Stimulated activated CD8-positive, alpha-beta memory T cell treated with anti-CD3 and anti-CD28 coated beads, Interleukin-2, amount 100 ng/mL, for 1 hour (primary cell): ENCODE measurements around the gene EHMT1.
"Not testable (repeated sequence)": the region's sequence is repeated elsewhere in the genome, so short reads cannot be mapped to it uniquely, and the experiment has no call there.

ENCODE experiments used
- DNase-seq, 2 donors: peaks; one replicate each; pipeline ENCODE4 v3.0.0-alpha.2; 2020; ENCODE audit warnings: low read depth in 2 of 2

Gene EHMT1

GRCh38 chr9:137720571-137721110 lies 101.8 kb downstream of the EHMT1 start:
- no peak for DNase-seq

DNA sequence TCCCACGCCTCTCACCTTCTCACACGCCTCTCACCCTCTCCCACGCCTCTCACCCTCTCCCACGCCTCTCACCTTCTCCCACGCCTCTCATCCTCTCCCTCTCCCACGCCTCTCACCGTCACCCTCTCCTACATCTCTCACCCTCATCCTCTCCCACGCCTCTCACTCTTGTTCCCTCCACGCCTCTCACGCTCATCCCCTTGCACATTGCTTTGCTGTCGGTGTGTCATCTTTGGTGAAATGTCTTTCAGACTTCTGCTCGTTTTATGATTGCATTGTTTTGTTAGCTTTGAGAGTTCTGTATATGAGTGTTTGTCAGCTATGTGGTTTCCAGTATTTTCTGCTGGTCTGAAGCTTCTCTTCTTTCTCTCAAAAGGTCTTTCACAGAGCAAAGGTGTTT lies 102.7 kb downstream of the EHMT1 start:
- DNase-seq, result no peak

- DNase-seq, result no peak
Measured at GRCh38 chr9:137721899-137722298, 103.1 kb downstream of the EHMT1 start.

DNA sequence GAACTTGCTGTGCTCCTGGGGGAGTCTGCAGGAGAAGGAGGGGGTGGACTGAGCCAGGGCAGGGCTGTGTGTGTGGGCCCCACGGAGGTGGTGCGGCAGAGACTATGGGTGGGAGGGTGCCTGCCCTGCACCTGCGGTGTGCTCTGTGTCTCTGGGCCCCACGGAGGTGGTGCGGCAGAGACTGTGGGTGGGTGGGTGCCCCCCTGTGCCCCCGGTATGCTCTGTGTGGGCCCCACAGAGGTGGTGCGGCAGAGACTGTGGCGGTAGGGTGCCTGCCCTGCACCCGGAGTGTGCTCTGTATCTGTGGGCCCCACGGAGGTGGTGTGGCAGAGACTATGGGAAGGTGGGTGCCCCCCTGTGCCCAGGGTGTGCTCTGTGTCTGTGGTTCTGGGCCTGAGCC lies 103.7 kb downstream of the EHMT1 start:
- DNase-seq, result no peak

DNA sequence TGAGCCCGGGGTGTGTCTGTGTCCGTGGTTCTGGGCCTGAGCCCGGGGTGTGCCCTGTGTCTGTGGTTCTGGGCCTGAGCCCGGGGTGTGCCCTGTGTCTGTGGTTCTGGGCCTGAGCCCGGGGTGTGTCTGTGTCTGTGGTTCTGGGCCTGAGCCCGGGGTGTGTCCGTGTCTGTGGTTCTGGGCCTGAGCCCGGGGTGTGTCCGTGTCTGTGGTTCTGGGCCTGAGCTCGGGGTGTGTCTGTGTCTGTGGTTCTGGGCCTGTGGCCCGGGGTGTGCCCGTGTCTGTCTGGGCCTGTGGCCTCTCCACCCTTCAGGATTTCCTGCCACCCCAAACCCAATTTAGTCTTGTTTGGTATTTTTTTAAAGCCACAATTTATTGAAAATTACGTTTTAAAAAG lies 104.6 kb downstream of the EHMT1 start:
- not testable (repeated sequence) for DNase-seq

DNA sequence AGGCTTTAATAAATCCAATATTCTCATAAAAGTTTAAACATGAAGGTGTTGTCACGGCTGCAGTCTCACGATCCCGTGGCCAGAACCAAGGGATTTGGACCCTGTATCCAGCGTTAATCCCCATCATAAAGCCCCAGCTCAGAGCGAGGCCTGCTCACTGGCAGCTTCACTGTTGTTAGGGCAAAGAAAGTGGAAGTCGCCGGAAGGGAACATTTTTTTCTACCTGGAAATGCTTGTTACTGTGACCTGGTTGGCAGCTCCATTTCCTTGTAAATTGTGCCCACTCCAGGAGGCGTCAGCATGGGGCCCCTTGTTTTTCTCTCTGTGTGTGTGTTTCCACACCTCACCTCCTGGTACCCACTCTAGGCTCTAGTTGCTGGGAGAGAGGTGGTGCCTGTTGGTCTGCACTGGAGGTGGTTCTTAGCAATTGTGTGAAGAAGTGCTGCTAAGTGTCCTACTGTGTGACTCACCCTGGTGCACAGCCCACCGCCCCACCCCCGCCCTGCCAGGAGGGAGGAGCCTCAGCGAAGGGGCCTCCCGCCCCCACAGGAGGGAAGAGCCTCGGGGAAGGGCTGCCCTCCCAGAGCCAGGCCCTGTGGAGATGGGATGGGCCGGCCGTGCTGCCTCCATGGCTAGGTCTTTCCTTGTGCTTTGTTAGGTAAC lies 105.1 kb downstream of the EHMT1 start:
- DNase-seq, result no peak

- no peak for DNase-seq
Measured at GRCh38 chr9:137724818-137725240, 106.0 kb downstream of the EHMT1 start.

- no peak for DNase-seq
Measured at GRCh38 chr9:137725598-137725997, 106.8 kb downstream of the EHMT1 start.

DNA sequence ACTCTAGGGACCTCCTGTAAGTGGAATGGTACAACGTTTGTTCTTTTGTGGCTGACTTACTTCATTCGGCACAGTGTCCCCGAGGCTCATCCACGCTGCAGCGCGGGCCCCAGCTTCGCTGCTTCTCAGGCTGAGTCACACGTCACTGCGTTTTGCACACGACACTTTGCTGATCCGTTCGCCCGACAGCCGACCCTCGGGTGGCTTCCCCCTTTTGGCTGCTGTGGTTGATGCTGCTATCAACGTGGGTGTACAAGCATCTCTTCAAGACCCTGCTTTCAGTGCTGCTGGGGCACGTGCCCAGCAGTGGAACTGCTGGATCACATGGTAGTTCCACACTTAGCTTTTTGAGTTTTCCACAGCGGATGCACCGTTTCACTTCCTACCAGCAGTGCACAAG lies 107.5 kb downstream of the EHMT1 start:
- not testable (repeated sequence) for DNase-seq

DNA sequence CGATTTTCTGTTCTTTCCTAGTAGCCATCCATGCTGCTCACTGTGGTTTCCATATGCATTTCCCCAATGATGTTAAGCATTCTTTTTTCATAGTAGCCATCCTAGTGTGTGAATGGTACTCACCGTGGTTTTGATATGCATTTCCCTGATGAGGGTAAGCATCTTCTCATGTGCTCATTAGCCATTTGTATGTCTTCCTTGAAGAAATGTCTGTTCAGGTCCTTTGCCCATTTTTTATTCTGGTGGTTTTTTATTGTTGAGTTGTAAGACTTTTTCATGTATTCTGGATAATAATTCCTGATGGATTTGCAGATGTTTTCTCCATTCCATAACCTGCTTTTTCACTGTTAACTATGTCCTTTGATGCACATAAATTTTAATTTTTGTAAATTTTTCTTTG lies 108.0 kb downstream of the EHMT1 start:
- DNase-seq, result no peak

DNA sequence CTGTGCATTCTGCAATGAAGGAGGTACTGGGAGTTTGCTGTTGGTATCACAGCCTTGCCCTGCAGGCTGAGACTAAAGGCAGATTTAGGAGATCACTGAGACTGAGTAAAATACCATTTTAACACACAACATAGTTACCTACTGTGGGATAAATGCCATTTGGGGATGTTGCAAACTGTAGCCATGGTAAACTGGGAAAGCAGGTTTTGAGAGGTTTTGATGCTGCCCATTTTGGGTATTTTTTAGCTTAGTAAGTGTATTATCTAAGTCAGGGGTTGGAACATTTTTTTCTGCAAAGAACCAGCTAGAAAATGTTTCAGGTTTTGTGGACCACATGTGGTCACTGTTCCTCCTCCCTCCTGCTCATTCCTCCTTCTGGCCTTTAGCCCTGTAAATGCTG lies 108.9 kb downstream of the EHMT1 start:
- no peak for DNase-seq

- DNase-seq, result no peak
Measured at GRCh38 chr9:137728444-137729311, 109.9 kb downstream of the EHMT1 start.

DNA sequence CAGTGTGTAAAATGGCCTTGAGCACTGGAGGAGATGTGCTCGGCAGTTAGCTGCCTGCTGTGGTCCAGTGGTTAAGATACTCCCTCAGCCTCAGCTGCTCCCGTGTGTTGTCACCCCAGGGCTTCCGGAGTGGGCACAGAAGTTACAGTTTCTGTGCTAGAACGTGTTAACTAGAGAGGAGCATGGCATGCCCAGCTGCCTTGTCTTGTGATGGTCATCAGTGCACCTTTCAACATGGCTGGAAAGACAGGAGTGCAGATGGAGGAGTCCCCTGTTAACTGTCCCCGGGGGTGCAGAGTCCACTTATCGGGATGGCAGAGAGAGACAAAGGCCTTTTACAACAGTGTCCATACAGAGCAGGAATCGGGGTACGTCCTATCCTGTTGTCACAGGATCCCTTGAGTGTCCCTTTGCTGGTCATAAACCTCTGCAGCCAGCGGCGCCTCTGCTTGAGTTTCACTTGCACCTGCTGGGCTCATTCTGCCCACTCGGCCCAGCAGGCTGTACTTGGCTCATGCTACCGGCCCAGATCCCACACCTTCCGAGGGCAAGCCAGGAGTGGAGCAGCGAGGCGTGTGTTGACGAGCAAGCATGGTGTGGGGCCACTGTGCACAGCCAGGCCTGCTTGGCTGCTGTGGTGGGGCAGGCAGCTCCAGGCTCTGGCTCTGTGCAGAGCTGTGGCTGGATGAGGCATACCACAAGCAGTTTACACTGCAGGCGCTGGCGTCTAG lies 112.6 kb downstream of the EHMT1 start:
- DNase-seq, result no peak

GRCh38 chr9:137731947-137732813 lies 113.4 kb downstream of the EHMT1 start:
- no peak for DNase-seq

- no peak for DNase-seq
Measured at GRCh38 chr9:137733429-137733828, 114.6 kb downstream of the EHMT1 start.

- DNase-seq, result no peak
Measured at GRCh38 chr9:137734181-137734580, 115.4 kb downstream of the EHMT1 start.

- DNase-seq, result not testable (repeated sequence)
Measured at GRCh38 chr9:137738182-137738696, 119.4 kb downstream of the EHMT1 start.

DNA sequence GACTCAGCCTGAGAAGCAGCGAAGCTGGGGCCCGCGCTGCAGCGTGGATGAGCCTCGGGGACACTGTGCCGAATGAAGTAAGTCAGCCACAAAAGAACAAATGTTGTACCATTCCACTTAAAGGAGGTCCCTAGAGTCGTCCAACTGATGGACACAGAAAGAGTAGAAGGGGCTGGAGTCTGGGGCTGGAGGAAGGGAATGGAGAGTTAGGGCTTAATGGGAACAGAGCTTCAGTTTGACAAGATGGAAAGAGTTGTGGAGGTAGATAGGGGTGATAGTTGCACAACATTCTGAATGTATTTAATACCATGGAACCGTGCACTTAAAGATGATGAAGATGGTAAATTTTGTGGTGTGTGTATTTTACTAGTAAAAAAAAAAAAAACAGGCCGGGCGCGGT lies 119.9 kb downstream of the EHMT1 start:
- DNase-seq, result no peak

GRCh38 chr9:137739371-137740309 lies 120.8 kb downstream of the EHMT1 start:
- DNase-seq, result no peak

DNA sequence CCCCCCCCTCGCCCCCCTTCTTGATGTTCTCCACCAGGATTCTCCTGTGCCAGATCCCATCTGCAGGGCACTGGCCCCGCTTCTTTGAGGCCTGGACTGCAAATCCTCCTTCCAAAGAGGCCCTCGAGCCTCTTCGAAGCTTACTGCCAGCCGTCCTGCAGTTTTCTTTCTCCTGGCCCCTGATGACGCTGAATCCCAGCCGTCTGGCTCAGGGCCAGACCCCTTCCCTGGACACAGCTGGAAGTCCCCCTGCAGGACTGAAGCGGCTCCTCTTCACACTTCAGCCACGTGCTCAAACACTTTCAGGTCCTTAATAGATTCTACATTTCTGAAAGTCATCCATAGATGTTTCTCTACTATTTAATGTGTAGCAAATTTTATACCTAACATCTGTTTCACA lies 121.5 kb downstream of the EHMT1 start:
- DNase-seq, result no peak
